ENCODE results near the gene WIF1. TPM values are rescaled to one million over a fixed set of nuclear protein-coding genes. Genes with fewer than 3 reads are reported as not detected.

The WIF1 gene
- total RNA-seq, 1 donor from 2014 or later, result 0.22 TPM

GRCh38 chr12:65139389-65139788 lies 18.3 kb upstream of the WIF1 start:
- H3K4me3 Mint-ChIP-seq (ENCODE audit: low read depth), result no peak overlapping the region
- peaks cover 13% of the 10 kb centered on the region for H3K27me3 Mint-ChIP-seq
- no peak for DNase-seq (ENCODE audit: low spot score, unreplicated experiment)
- peaks cover 6% of the 10 kb centered on the region for H3K9me3 Mint-ChIP-seq (ENCODE audit: low read depth)
- peaks cover 4% of the 10 kb centered on the region for H3K36me3 Mint-ChIP-seq (ENCODE audit: insufficient read depth)
- TF ChIP-seq CTCF (IDR thresholded peaks at IDR 0.05; ENCODE audit: unreplicated experiment), result no peak
- no peaks in the 10 kb centered on the region for H3K4me1 Mint-ChIP-seq (ENCODE audit: low read depth)
- no peak overlapping the region for H3K27ac Mint-ChIP-seq

- peaks cover 6% of the 10 kb centered on the region for H3K9me3 Mint-ChIP-seq (ENCODE audit: low read depth)
- no peak for TF ChIP-seq CTCF (IDR thresholded peaks at IDR 0.05; ENCODE audit: unreplicated experiment)
- H3K36me3 Mint-ChIP-seq (ENCODE audit: insufficient read depth), result peaks cover 4% of the 10 kb centered on the region
- no peak overlapping the region for H3K4me3 Mint-ChIP-seq (ENCODE audit: low read depth)
- H3K4me1 Mint-ChIP-seq (ENCODE audit: low read depth), result no peaks in the 10 kb centered on the region
- H3K27me3 Mint-ChIP-seq, result peaks cover 13% of the 10 kb centered on the region
- H3K27ac Mint-ChIP-seq, result no peak overlapping the region
- no peak for DNase-seq (ENCODE audit: low spot score, unreplicated experiment)
Observed at GRCh38 chr12:65133879-65134278, 12.8 kb upstream of the WIF1 start.

GRCh38 chr12:65126482-65126881 lies 5.4 kb upstream of the WIF1 start:
- peaks cover 20% of the 10 kb centered on the region for H3K27me3 Mint-ChIP-seq
- H3K27ac Mint-ChIP-seq, result no peak overlapping the region
- no peak for TF ChIP-seq CTCF (IDR thresholded peaks at IDR 0.05; ENCODE audit: unreplicated experiment)
- H3K4me3 Mint-ChIP-seq (ENCODE audit: low read depth), result no peak overlapping the region
- no peaks in the 10 kb centered on the region for H3K9me3 Mint-ChIP-seq (ENCODE audit: low read depth)
- DNase-seq (ENCODE audit: low spot score, unreplicated experiment), result no peak
- no peaks in the 10 kb centered on the region for H3K36me3 Mint-ChIP-seq (ENCODE audit: insufficient read depth)
- H3K4me1 Mint-ChIP-seq (ENCODE audit: low read depth), result no peaks in the 10 kb centered on the region

GRCh38 chr12:65125975-65126374 lies 4.9 kb upstream of the WIF1 start:
- H3K27me3 Mint-ChIP-seq, result peaks cover 24% of the 10 kb centered on the region
- DNase-seq (ENCODE audit: low spot score, unreplicated experiment), result no peak
- no peak for TF ChIP-seq CTCF (IDR thresholded peaks at IDR 0.05; ENCODE audit: unreplicated experiment)
- no peaks in the 10 kb centered on the region for H3K9me3 Mint-ChIP-seq (ENCODE audit: low read depth)
- no peak overlapping the region for H3K27ac Mint-ChIP-seq
- H3K4me3 Mint-ChIP-seq (ENCODE audit: low read depth), result no peak overlapping the region
- no peaks in the 10 kb centered on the region for H3K36me3 Mint-ChIP-seq (ENCODE audit: insufficient read depth)
- no peaks in the 10 kb centered on the region for H3K4me1 Mint-ChIP-seq (ENCODE audit: low read depth)

GRCh38 chr12:65125247-65125646 lies 4.1 kb upstream of the WIF1 start:
- H3K4me1 Mint-ChIP-seq (ENCODE audit: low read depth), result no peaks in the 10 kb centered on the region
- H3K36me3 Mint-ChIP-seq (ENCODE audit: insufficient read depth), result no peaks in the 10 kb centered on the region
- no peak for DNase-seq (ENCODE audit: low spot score, unreplicated experiment)
- TF ChIP-seq CTCF (IDR thresholded peaks at IDR 0.05; ENCODE audit: unreplicated experiment), result no peak
- no peak overlapping the region for H3K27ac Mint-ChIP-seq
- H3K4me3 Mint-ChIP-seq (ENCODE audit: low read depth), result no peak overlapping the region
- peaks cover 31% of the 10 kb centered on the region for H3K27me3 Mint-ChIP-seq
- no peaks in the 10 kb centered on the region for H3K9me3 Mint-ChIP-seq (ENCODE audit: low read depth)

All from progenitor cell of endocrine pancreas (in vitro differentiated cells).